GM23248 (cell line): ENCODE results near the gene SH2D5. TPM values are rescaled to one million over a fixed set of nuclear protein-coding genes. Genes with fewer than 3 reads are reported as not detected.

Experiments
- DNase-seq: peaks from one replicate; pipeline ENCODE4 v3.0.0-alpha.2; 2015
- H2AFZ ChIP-seq: fragments of 200-600 bp; sonication (generic); 2 replicates; pipeline ENCODE4 v1.6.1; 2016; ENCODE audit warnings: antibody characterized with exemption
- H3F3A ChIP-seq: fragments of 200-600 bp; sonication (generic); 2 replicates; pipeline ENCODE4 v1.6.1; 2016; ENCODE audit warnings: mild to moderate bottlenecking, antibody characterized with exemption, mixed run types; ENCODE audit not compliant: insufficient read depth
- H3K27ac ChIP-seq: fragments of 200-600 bp; sonication (generic); 2 replicates; pipeline ENCODE4 v1.5.1; 2016; ENCODE audit warnings: mild to moderate bottlenecking
- H3K27me3 ChIP-seq: fragments of 200-600 bp; sonication (generic); replicated peaks from 2 replicates; pipeline ENCODE4 v1.6.1; 2016; ENCODE audit warnings: mild to moderate bottlenecking; ENCODE audit not compliant: insufficient read depth
- H3K36me3 ChIP-seq: fragments of 200-600 bp; sonication (generic); 2 replicates; pipeline ENCODE4 v1.6.1; 2016; ENCODE audit warnings: low read depth, mild to moderate bottlenecking
- H3K4me1 ChIP-seq: fragments of 200-600 bp; sonication (generic); 2 replicates; pipeline ENCODE4 v1.6.1; 2016; ENCODE audit warnings: mild to moderate bottlenecking; ENCODE audit not compliant: insufficient read depth
- H3K4me2 ChIP-seq: fragments of 200-600 bp; sonication (generic); one replicate; pipeline ENCODE4 v1.6.1; 2016; ENCODE audit warnings: mild to moderate bottlenecking; ENCODE audit not compliant: unreplicated experiment
- H3K4me3 ChIP-seq: fragments of 200-600 bp; sonication (generic); 2 replicates; pipeline ENCODE4 v1.5.1; 2016; ENCODE audit warnings: mild to moderate bottlenecking
- H3K79me2 ChIP-seq: fragments of 200-600 bp; sonication (generic); 2 replicates; pipeline ENCODE4 v1.6.1; 2016; ENCODE audit warnings: mild to moderate bottlenecking; ENCODE audit not compliant: insufficient read depth
- H3K9ac ChIP-seq: fragments of 200-600 bp; sonication (generic); 2 replicates; pipeline ENCODE4 v1.6.1; 2016; ENCODE audit warnings: mild to moderate bottlenecking
- H3K9me2 ChIP-seq: fragments of 200-600 bp; sonication (generic); 2 replicates; pipeline ENCODE4 v1.6.1; 2016; ENCODE audit warnings: mixed run types, mild to moderate bottlenecking, moderate library complexity; ENCODE audit not compliant: insufficient read depth
- H3K9me3 ChIP-seq: fragments of 200-600 bp; sonication (generic); one replicate; pipeline ENCODE4 v1.6.1; 2017; ENCODE audit warnings: low read depth
- H4K20me1 ChIP-seq: fragments of 200-600 bp; sonication (generic); 2 replicates; pipeline ENCODE4 v1.6.0; 2016; ENCODE audit not compliant: insufficient read depth
- EZH2 ChIP-seq: fragments of 200-600 bp; sonication (generic); IDR thresholded peaks from 2 replicates; pipeline ENCODE4 v1.6.1; 2018; ENCODE audit warnings: antibody characterized with exemption, mild to moderate bottlenecking; ENCODE audit not compliant: insufficient read depth, poor library complexity, severe bottlenecking
- EZH2phosphoT487 ChIP-seq: fragments of 200-600 bp; sonication (generic); IDR thresholded peaks from 2 replicates; pipeline ENCODE4 v1.6.1; 2018; ENCODE audit warnings: antibody characterized with exemption, moderate library complexity, mild to moderate bottlenecking, low read depth; ENCODE audit not compliant: insufficient read depth
- WGBS, 2 experiments: methylation state at CpG; one replicate each; pipeline ENCODE4 v1.1.6; 2015 to 2017; ENCODE audit warnings: low lambda C conversion rate in 2 of 2, low coverage in 1 of 2; ENCODE audit errors: missing lambda C conversion rate in 2 of 2; 5-methylcytosine and 5-hydroxymethylcytosine counted together
- in situ Hi-C: fragments of 300-500 bp; cut with MboI; formaldehyde crosslinking; loops from 2 replicates; pipeline ENCODE4 v1.15.0; 2020
- polyA plus RNA-seq: library from polyadenylated mRNA; unstranded; fragments of >200 nt; fragmentation: Nextera tagmentation; extraction: Ambion mirVana; gene quantifications from 2 replicates; pipeline ENCODE4 v1.2.1, GENCODE V29; 2016
- total RNA-seq: library from RNA; depleted of rRNA; stranded (reverse); fragments of >200 nt; shearing (Covaris generic); gene quantifications from 2 replicates; pipeline ENCODE4 v1.2.3, GENCODE V29; 2014

The SH2D5 gene
- total and polyA plus RNA-seq, 2 experiments from 2014 or later: 1.1 to 1.4 TPM

DNA sequence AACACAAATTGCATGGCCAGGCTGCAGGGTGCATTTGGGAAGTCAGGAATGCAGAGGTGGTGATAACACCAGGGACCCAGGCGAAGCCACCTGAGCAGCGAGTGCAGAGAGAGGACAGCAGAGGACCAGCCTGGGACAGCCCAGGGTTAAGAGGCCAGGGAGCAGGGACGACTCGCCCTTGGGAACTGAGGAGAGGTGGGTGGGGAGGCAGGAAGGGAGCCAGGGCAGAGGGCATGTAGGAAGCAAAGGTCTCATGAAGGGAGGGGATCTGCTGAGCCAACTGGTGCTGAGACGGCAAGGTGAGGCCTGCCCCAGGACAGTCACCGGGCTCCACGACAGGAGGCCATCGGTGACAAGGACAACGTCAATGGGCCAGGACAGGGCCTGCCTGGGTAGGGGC is 31.1 kb downstream of the SH2D5 start:
- in situ Hi-C loops: no loop called here
- no peak overlapping the region for H2AFZ ChIP-seq
- no peak for DNase-seq

DNA sequence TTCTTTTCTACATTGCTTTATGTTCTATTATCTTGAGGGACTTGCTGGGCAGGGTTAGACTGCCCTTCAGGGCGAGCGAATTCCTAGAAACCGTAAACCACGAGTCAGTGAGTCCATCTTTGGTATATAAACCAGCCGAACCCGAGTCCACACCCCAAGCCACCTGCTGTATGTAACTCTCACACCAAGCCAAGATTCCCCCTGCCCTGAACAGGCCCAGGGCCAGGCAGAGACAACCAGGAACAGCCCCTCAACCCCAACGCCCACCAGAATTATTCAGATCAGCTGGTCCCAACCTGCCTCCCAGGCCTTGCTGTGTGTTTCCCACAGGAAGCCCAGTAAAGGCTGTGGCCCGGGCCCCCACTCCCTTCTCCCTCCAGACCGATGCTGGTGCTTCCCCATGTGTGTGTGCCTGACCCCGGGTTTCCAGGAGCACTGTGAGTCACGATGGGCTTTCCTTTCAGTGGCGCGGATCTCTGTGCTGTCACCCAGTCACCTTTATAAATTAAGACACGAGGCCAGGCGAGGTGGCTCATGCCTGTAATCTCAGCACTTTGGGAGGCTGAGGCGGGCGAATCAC is 31.8 kb downstream of the SH2D5 start:
- no peak for TF ChIP-seq EZH2phosphoT487
- TF ChIP-seq EZH2: no peak
- H3K9ac ChIP-seq: no peak overlapping the region
- H3K4me3 ChIP-seq: no peak overlapping the region
- no peaks in the 10 kb centered on the region for H3K9me3 ChIP-seq
- H3K36me3 ChIP-seq: no peaks in the 10 kb centered on the region
- no peaks in the 10 kb centered on the region for H3K79me2 ChIP-seq
- 88 to 89% methylated on average over 17 of the region's 17 CpGs for WGBS, 2 experiments
- no peak for DNase-seq
- H3K27ac ChIP-seq: no peak overlapping the region
- H3F3A ChIP-seq: no peaks in the 10 kb centered on the region
- no peak overlapping the region for H2AFZ ChIP-seq
- H3K4me1 ChIP-seq: peaks cover 22% of the 10 kb centered on the region
- no peaks in the 10 kb centered on the region for H3K27me3 ChIP-seq
- H3K9me2 ChIP-seq: no peaks in the 10 kb centered on the region
- no peak overlapping the region for H3K4me2 ChIP-seq
- no peaks in the 10 kb centered on the region for H4K20me1 ChIP-seq
- in situ Hi-C loops: no loop called here

More for the DNA sequence above, 31.1 kb downstream of the SH2D5 start:
- no peak for TF ChIP-seq EZH2phosphoT487
- TF ChIP-seq EZH2: no peak
- Histone ChIP-seq H3K4me3 (no peak overlapping the region), H3K9ac (no peak overlapping the region), H3K27me3 (no peaks in the 10 kb centered on the region), H3K79me2 (no peaks in the 10 kb centered on the region), H3K36me3 (no peaks in the 10 kb centered on the region), H4K20me1 (no peaks in the 10 kb centered on the region), H3K27ac (no peak overlapping the region), H3K4me1 (peaks cover 22% of the 10 kb centered on the region), H3K4me2 (no peak overlapping the region), H3K9me3 (no peaks in the 10 kb centered on the region), H3K9me2 (no peaks in the 10 kb centered on the region), H3F3A (no peaks in the 10 kb centered on the region)
- WGBS, 2 experiments: 77 to 79% methylated on average over 9 of the region's 9 CpGs

DNA sequence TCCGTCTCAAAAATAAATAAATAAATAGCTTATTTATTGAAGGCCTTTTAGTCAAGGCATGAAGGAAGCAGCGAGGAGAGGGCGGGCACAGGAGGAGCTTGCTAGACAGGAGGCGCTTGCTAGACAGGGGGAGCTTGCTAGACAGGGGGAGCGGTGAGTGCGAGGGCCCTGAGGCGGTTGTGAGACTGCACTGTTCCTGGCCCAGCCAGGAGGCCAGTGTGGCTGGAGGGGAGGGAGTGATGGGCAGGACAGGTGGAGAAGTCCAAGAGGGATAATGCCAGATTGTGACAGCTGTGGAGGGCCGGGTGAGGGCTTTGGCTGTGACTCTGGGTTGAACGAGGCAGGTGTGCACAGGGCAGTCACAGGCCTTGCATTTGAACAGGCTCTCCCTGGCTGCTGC is 32.9 kb downstream of the SH2D5 start:
- Histone ChIP-seq H3K27ac (no peak overlapping the region), H3K36me3 (no peaks in the 10 kb centered on the region), H3K27me3 (no peaks in the 10 kb centered on the region), H3K9ac (no peak overlapping the region), H3K79me2 (no peaks in the 10 kb centered on the region), H3K9me3 (no peaks in the 10 kb centered on the region), H3K4me2 (no peak overlapping the region), H3F3A (no peaks in the 10 kb centered on the region), H2AFZ (no peak overlapping the region), H3K4me1 (peaks cover 22% of the 10 kb centered on the region), H4K20me1 (no peaks in the 10 kb centered on the region), H3K9me2 (no peaks in the 10 kb centered on the region), H3K4me3 (no peak overlapping the region)
- TF ChIP-seq EZH2: no peak
- TF ChIP-seq EZH2phosphoT487: no peak
- 87 to 89% methylated on average over 9 of the region's 9 CpGs for WGBS, 2 experiments
- in situ Hi-C loops: loop anchor here (10.0 kb wide), 1 partner anchor 485 kb away; no protein-coding TSS in a partner anchor
- no peak for DNase-seq

GRCh38 chr1:20698195-20698910 is 34.1 kb downstream of the SH2D5 start:
- Histone ChIP-seq H3K9me2 (no peaks in the 10 kb centered on the region), H3K27ac (no peak overlapping the region), H4K20me1 (no peaks in the 10 kb centered on the region), H3K4me1 (peaks cover 22% of the 10 kb centered on the region), H3K4me3 (no peak overlapping the region), H2AFZ (peak overlapping the region; percentile 41), H3K36me3 (no peaks in the 10 kb centered on the region), H3K27me3 (no peaks in the 10 kb centered on the region), H3K4me2 (peak overlapping the region; percentile 46), H3F3A (no peaks in the 10 kb centered on the region), H3K9me3 (no peaks in the 10 kb centered on the region), H3K9ac (no peak overlapping the region), H3K79me2 (no peaks in the 10 kb centered on the region)
- in situ Hi-C loops: loop anchor here (10.0 kb wide), 1 partner anchor 486 kb away; no protein-coding TSS in a partner anchor
- WGBS, 2 experiments: 73% methylated on average over 18 of the region's 18 CpGs
- TF ChIP-seq EZH2 (no peak), EZH2phosphoT487 (no peak)
- peak; percentile 70 for DNase-seq
